ENCODE data around the gene RAB33A. TPM values are rescaled to one million over a fixed set of nuclear protein-coding genes. Genes with fewer than 3 reads are reported as not detected.

RAB33A gene
- total RNA-seq, 4 donors from 2014 or later: 0.93 to 1.2 TPM; not detected in 2

GRCh38 chrX:130136961-130137360 lies 34.8 kb upstream of the RAB33A start:
- WGBS, 2 donors (ENCODE audit: low coverage in 1 of 2): 96% methylated on average over 5 of the region's 8 CpGs; no CpG with 5 or more reads in 1 of the 2 donors
- Histone ChIP-seq H3K36me3 (peaks cover 0 to 85% of the 10 kb centered on the region in 2 donors), H3K27me3 (no peaks in the 10 kb centered on the region), H3K4me3 (no peak overlapping the region), H3K9me3 (no peaks in the 10 kb centered on the region), H3K4me1 (no peaks in the 10 kb centered on the region), H3K27ac (no peak overlapping the region)
- ATAC-seq: no peak
- TF ChIP-seq POLR2AphosphoS5 (IDR thresholded peaks at IDR 0.05): no peak
- TF ChIP-seq POLR2A (IDR thresholded peaks at IDR 0.05): no peak
- TF ChIP-seq EP300 (IDR thresholded peaks at IDR 0.05): no peak
- no peak for TF ChIP-seq CTCF (IDR thresholded peaks at IDR 0.05)

GRCh38 chrX:130139474-130140201 lies 32.1 kb upstream of the RAB33A start:
- Histone ChIP-seq H3K27me3 (no peaks in the 10 kb centered on the region), H3K4me1 (no peaks in the 10 kb centered on the region), H3K4me3 (no peak overlapping the region), H3K36me3 (peaks cover 0 to 77% of the 10 kb centered on the region in 2 donors), H3K27ac (no peak overlapping the region), H3K9me3 (no peaks in the 10 kb centered on the region)
- TF ChIP-seq EP300 (IDR thresholded peaks at IDR 0.05) (no peak), POLR2A (IDR thresholded peaks at IDR 0.05) (no peak), CTCF (IDR thresholded peaks at IDR 0.05) (no peak), POLR2AphosphoS5 (IDR thresholded peaks at IDR 0.05) (no peak)
- ATAC-seq: no peak
- WGBS, 2 donors (ENCODE audit: low coverage in 1 of 2): 40% methylated on average over 2 of the region's 3 CpGs; no CpG with 5 or more reads in 1 of the 2 donors

GRCh38 chrX:130144509-130144908 lies 27.3 kb upstream of the RAB33A start:
- peaks cover 0 to 68% of the 10 kb centered on the region in 2 donors for H3K36me3 ChIP-seq
- H3K4me3 ChIP-seq: no peak overlapping the region
- no peak for TF ChIP-seq POLR2AphosphoS5 (IDR thresholded peaks at IDR 0.05)
- no peak for TF ChIP-seq CTCF (IDR thresholded peaks at IDR 0.05)
- no peak for TF ChIP-seq POLR2A (IDR thresholded peaks at IDR 0.05)
- TF ChIP-seq EP300 (IDR thresholded peaks at IDR 0.05): no peak
- no peak for ATAC-seq
- 62 to 68% methylated on average over 3 of the region's 3 CpGs for WGBS, 2 donors (ENCODE audit: low coverage in 1 of 2)
- H3K27me3 ChIP-seq: no peaks in the 10 kb centered on the region
- H3K27ac ChIP-seq: no peak overlapping the region
- H3K4me1 ChIP-seq: no peaks in the 10 kb centered on the region
- H3K9me3 ChIP-seq: no peaks in the 10 kb centered on the region

GRCh38 chrX:130145123-130145522 lies 26.6 kb upstream of the RAB33A start:
- Histone ChIP-seq H3K36me3 (peaks cover 0 to 62% of the 10 kb centered on the region in 2 donors), H3K27me3 (no peaks in the 10 kb centered on the region), H3K4me1 (no peaks in the 10 kb centered on the region), H3K9me3 (no peaks in the 10 kb centered on the region), H3K4me3 (no peak overlapping the region), H3K27ac (no peak overlapping the region)
- ATAC-seq: no peak
- WGBS, 2 donors (ENCODE audit: low coverage in 1 of 2): 83 to 95% methylated on average over 2 to 4 of the region's 4 CpGs
- TF ChIP-seq CTCF (IDR thresholded peaks at IDR 0.05) (no peak), POLR2AphosphoS5 (IDR thresholded peaks at IDR 0.05) (no peak), EP300 (IDR thresholded peaks at IDR 0.05) (no peak), POLR2A (IDR thresholded peaks at IDR 0.05) (no peak)

GRCh38 chrX:130147631-130148030 lies 24.1 kb upstream of the RAB33A start:
- H3K9me3 ChIP-seq: no peaks in the 10 kb centered on the region
- no peaks in the 10 kb centered on the region for H3K27me3 ChIP-seq
- no peaks in the 10 kb centered on the region for H3K4me1 ChIP-seq
- H3K4me3 ChIP-seq: no peak overlapping the region
- H3K27ac ChIP-seq: no peak overlapping the region
- TF ChIP-seq EP300 (IDR thresholded peaks at IDR 0.05): no peak
- TF ChIP-seq POLR2A (IDR thresholded peaks at IDR 0.05): no peak
- TF ChIP-seq POLR2AphosphoS5 (IDR thresholded peaks at IDR 0.05): no peak
- TF ChIP-seq CTCF (IDR thresholded peaks at IDR 0.05): no peak
- ATAC-seq: no peak
- 81 to 100% methylated on average over 1 to 4 of the region's 5 CpGs for whole genome bisulfite sequencing, 2 donors (ENCODE audit: low coverage in 1 of 2)
- peaks cover 0 to 56% of the 10 kb centered on the region in 2 donors for H3K36me3 ChIP-seq
